K562 (cell line): ENCODE results near the gene TTLL8. TPM values are rescaled to one million over a fixed set of nuclear protein-coding genes. Genes with fewer than 3 reads are reported as not detected.

Source experiments
- DPF2 ChIP-seq: fragments of 450-650 bp; IDR thresholded peaks from 2 replicates; pipeline ENCODE4 v1.6.1; 2016
- EHMT2 ChIP-seq: fragments of 450-650 bp; IDR thresholded peaks from 2 replicates; pipeline ENCODE4 v1.6.1; 2018; ENCODE audit warnings: antibody characterized with exemption
- NFXL1 ChIP-seq: fragments of 450-650 bp; formaldehyde crosslinking; IDR thresholded peaks from 2 replicates; pipeline ENCODE4 v1.4.0; 2021; ENCODE audit warnings: mild to moderate bottlenecking
- PCBP1 ChIP-seq: fragments of 200-400 bp; formaldehyde crosslinking; IDR thresholded peaks from 2 replicates; pipeline ENCODE4 v1.6.1; 2018; ENCODE audit warnings: mild to moderate bottlenecking, low read depth, low read length; ENCODE audit not compliant: poor library complexity, severe bottlenecking
- PYGO2 ChIP-seq: fragments of 450-650 bp; IDR thresholded peaks from 2 replicates; pipeline ENCODE4 v1.6.1; 2016; ENCODE audit warnings: mild to moderate bottlenecking, missing genetic modification characterization, moderate library complexity, missing compliant biosample characterization
- TCF7L2 ChIP-seq: fragments of 150-350 bp; IDR thresholded peaks from 2 replicates; pipeline ENCODE4 v1.6.1; 2016; ENCODE audit warnings: low read depth, mild to moderate bottlenecking, low read length, moderate library complexity
- ZBTB8A ChIP-seq: fragments of 450-650 bp; IDR thresholded peaks from 2 replicates; pipeline ENCODE4 v1.6.1; 2018; ENCODE audit warnings: mild to moderate bottlenecking, moderate library complexity; ENCODE audit not compliant: partially characterized antibody
- ZNF699 ChIP-seq: fragments of 250-450 bp; sonication (Bioruptor Pico); IDR thresholded peaks from 2 replicates; pipeline ENCODE4 v1.8.0; 2021; ENCODE audit warnings: mild to moderate bottlenecking, moderate library complexity; ENCODE audit not compliant: insufficient replicate concordance
- polyA plus RNA-seq, 8 experiments: library from polyadenylated mRNA; depleted of rRNA in 4 of 8; stranded (reverse) in 5 of 8; unstranded in 3 of 8; fragments of >200 nt; fragmentation: Nextera tagmentation in 2 of 8; fragmentation: Illumina TruSeq in 1 of 8; extraction: Ambion mirVana in 2 of 8; extraction: Trizol in 1 of 8; gene quantifications; 2 replicates each; pipeline versions ENCODE4 v1.2.1 to v1.2.3, GENCODE V29; 2011 to 2014; ENCODE audit warnings: inconsistent platforms in 1 of 8, missing spikeins in 1 of 8
- total RNA-seq, 7 experiments: library from RNA; depleted of rRNA in 6 of 7; stranded (reverse); fragments of >200 nt in 6 of 7; fragmentation: Illumina TruSeq in 2 of 7; extraction: Trizol in 2 of 7; gene quantifications; 2 replicates each; pipeline versions ENCODE4 v1.2.1 to v1.2.3, GENCODE V29; 2011 to 2021; ENCODE audit warnings: low replicate concordance in 1 of 7
- TF ChIP-seq, protein P1 (sequence below): fragments of 450-650 bp; formaldehyde crosslinking; IDR thresholded peaks from 2 replicates; pipeline ENCODE4 v1.4.0; 2020; ENCODE audit warnings: mild to moderate bottlenecking, mixed read lengths
- TF ChIP-seq, protein P2 (sequence below), 3 experiments: fragments of 200-800 bp in 1 of 3; sonication (Bioruptor generic) in 1 of 3; sonication (generic) in 1 of 3; formaldehyde crosslinking in 1 of 3; IDR thresholded peaks; 2 replicates each; pipeline versions ENCODE4 v1.6.1 to v1.8.0; 2016 to 2022; ENCODE audit warnings: mild to moderate bottlenecking in 2 of 3, missing compliant biosample characterization in 2 of 3, missing genetic modification characterization in 2 of 3, missing genetic modification reagents in 1 of 3
- TF ChIP-seq, protein P3 (sequence below): sonication (generic); formaldehyde crosslinking; IDR thresholded peaks from 2 replicates; pipeline ENCODE4 v1.8.0; 2023; ENCODE audit warnings: mild to moderate bottlenecking, missing genetic modification reagents
- TF ChIP-seq, protein P4 (sequence below): fragments of 450-650 bp; formaldehyde crosslinking; IDR thresholded peaks from 2 replicates; pipeline ENCODE4 v1.4.0; 2022; ENCODE audit warnings: missing genetic modification characterization
- TF ChIP-seq, protein P5 (sequence below), 2 experiments: fragments of 150-350 bp in 1 of 2; IDR thresholded peaks; 2 replicates each; pipeline ENCODE4 v1.6.1; 2012 to 2016; ENCODE audit warnings: low read depth in 2 of 2, low read length in 2 of 2, mild to moderate bottlenecking in 1 of 2, moderate library complexity in 1 of 2

Gene TTLL8
- total and polyA plus RNA-seq, 9 of the 15 experiments (the other 6 are each of a cell fraction or from before 2014, with no cell fraction given) = not detected

DNA sequence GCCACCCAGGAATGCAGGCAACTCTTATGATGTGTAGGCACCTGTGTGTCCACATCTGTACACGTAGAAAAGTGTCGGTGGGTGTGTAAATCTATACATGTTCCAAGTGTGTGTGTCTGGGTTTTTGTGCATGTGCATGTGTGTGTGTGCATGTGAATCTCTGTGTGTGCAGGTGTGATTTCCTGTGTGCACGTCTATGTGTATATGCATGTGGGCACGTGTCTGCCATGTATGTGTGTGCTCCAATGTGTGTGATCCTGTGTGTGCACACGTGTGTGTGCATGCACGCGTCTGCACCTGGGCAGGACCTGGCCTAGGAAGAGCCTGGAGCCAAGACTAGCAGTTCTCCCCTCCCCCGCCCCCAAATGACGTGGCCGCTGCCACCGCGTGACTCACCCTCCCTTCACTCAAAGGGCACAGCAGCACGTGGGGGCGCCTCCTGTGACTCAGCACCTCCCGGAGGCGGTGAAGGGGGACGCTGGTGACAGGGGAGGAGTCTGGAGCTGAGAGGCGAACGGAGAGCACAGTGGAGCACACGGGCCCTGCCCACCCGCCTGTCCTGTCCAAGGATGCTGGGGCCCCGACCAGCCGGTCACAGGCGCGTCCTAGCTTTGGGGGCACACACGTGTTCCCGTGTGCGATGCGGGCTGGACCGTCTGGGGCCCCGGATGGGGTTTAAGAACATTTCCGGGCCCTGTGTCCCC, 87.4 kb downstream of the TTLL8 start (continued):
- TF ChIP-seq, protein P1, sequence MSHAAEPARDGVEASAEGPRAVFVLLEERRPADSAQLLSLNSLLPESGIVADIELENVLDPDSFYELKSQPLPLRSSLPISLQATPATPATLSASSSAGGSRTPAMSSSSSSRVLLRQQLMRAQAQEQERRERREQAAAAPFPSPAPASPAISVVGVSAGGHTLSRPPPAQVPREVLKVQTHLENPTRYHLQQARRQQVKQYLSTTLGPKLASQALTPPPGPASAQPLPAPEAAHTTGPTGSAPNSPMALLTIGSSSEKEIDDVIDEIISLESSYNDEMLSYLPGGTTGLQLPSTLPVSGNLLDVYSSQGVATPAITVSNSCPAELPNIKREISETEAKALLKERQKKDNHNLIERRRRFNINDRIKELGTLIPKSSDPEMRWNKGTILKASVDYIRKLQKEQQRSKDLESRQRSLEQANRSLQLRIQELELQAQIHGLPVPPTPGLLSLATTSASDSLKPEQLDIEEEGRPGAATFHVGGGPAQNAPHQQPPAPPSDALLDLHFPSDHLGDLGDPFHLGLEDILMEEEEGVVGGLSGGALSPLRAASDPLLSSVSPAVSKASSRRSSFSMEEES (CRISPR knock-in tag) = peak; percentile 68
- TF ChIP-seq, protein P2, sequence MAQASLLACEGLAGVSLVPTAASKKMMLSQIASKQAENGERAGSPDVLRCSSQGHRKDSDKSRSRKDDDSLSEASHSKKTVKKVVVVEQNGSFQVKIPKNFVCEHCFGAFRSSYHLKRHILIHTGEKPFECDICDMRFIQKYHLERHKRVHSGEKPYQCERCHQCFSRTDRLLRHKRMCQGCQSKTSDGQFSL (CRISPR knock-in tag; IDR thresholded peaks at IDR 0.05) = no peak
- TF ChIP-seq, protein P2 (tag; IDR thresholded peaks at IDR 0.05) = no peak
- no peak for TF ChIP-seq EHMT2
- TF ChIP-seq TCF7L2 = no peak
- TF ChIP-seq NFXL1 (CRISPR knock-in tag) = no peak
- TF ChIP-seq, protein P3, sequence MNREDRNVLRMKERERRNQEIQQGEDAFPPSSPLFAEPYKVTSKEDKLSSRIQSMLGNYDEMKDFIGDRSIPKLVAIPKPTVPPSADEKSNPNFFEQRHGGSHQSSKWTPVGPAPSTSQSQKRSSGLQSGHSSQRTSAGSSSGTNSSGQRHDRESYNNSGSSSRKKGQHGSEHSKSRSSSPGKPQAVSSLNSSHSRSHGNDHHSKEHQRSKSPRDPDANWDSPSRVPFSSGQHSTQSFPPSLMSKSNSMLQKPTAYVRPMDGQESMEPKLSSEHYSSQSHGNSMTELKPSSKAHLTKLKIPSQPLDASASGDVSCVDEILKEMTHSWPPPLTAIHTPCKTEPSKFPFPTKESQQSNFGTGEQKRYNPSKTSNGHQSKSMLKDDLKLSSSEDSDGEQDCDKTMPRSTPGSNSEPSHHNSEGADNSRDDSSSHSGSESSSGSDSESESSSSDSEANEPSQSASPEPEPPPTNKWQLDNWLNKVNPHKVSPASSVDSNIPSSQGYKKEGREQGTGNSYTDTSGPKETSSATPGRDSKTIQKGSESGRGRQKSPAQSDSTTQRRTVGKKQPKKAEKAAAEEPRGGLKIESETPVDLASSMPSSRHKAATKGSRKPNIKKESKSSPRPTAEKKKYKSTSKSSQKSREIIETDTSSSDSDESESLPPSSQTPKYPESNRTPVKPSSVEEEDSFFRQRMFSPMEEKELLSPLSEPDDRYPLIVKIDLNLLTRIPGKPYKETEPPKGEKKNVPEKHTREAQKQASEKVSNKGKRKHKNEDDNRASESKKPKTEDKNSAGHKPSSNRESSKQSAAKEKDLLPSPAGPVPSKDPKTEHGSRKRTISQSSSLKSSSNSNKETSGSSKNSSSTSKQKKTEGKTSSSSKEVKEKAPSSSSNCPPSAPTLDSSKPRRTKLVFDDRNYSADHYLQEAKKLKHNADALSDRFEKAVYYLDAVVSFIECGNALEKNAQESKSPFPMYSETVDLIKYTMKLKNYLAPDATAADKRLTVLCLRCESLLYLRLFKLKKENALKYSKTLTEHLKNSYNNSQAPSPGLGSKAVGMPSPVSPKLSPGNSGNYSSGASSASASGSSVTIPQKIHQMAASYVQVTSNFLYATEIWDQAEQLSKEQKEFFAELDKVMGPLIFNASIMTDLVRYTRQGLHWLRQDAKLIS (CRISPR knock-in tag) = peak; percentile 64; the same call in 1 of the 2 replicates
- TF ChIP-seq, protein P4, sequence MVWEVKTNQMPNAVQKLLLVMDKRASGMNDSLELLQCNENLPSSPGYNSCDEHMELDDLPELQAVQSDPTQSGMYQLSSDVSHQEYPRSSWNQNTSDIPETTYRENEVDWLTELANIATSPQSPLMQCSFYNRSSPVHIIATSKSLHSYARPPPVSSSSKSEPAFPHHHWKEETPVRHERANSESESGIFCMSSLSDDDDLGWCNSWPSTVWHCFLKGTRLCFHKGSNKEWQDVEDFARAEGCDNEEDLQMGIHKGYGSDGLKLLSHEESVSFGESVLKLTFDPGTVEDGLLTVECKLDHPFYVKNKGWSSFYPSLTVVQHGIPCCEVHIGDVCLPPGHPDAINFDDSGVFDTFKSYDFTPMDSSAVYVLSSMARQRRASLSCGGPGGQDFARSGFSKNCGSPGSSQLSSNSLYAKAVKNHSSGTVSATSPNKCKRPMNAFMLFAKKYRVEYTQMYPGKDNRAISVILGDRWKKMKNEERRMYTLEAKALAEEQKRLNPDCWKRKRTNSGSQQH (CRISPR knock-in tag) = no peak
- TF ChIP-seq PYGO2 (tag) = no peak
- TF ChIP-seq, protein P5, sequence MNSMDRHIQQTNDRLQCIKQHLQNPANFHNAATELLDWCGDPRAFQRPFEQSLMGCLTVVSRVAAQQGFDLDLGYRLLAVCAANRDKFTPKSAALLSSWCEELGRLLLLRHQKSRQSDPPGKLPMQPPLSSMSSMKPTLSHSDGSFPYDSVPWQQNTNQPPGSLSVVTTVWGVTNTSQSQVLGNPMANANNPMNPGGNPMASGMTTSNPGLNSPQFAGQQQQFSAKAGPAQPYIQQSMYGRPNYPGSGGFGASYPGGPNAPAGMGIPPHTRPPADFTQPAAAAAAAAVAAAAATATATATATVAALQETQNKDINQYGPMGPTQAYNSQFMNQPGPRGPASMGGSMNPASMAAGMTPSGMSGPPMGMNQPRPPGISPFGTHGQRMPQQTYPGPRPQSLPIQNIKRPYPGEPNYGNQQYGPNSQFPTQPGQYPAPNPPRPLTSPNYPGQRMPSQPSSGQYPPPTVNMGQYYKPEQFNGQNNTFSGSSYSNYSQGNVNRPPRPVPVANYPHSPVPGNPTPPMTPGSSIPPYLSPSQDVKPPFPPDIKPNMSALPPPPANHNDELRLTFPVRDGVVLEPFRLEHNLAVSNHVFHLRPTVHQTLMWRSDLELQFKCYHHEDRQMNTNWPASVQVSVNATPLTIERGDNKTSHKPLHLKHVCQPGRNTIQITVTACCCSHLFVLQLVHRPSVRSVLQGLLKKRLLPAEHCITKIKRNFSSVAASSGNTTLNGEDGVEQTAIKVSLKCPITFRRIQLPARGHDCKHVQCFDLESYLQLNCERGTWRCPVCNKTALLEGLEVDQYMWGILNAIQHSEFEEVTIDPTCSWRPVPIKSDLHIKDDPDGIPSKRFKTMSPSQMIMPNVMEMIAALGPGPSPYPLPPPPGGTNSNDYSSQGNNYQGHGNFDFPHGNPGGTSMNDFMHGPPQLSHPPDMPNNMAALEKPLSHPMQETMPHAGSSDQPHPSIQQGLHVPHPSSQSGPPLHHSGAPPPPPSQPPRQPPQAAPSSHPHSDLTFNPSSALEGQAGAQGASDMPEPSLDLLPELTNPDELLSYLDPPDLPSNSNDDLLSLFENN (IDR thresholded peaks at IDR 0.05; ENCODE audit: low read depth in 2 of 2, low read length in 2 of 2) = no peak
- peak; percentile 61 for TF ChIP-seq PCBP1
- TF ChIP-seq DPF2 = peak; percentile 85
- no peak for TF ChIP-seq ZNF699 (CRISPR knock-in tag)
- TF ChIP-seq ZBTB8A = no peak
